MV-4-11 (cell line): Measurements from ENCODE around the gene PRKCE.
A peak's percentile ranks its signal among the peaks of the same experiment; 100 is the strongest.

Experiments used
- DNase-seq: peaks from one replicate; lab custom pipeline; 2025; lab: John Stamatoyannopoulos, UW

PRKCE gene

DNA sequence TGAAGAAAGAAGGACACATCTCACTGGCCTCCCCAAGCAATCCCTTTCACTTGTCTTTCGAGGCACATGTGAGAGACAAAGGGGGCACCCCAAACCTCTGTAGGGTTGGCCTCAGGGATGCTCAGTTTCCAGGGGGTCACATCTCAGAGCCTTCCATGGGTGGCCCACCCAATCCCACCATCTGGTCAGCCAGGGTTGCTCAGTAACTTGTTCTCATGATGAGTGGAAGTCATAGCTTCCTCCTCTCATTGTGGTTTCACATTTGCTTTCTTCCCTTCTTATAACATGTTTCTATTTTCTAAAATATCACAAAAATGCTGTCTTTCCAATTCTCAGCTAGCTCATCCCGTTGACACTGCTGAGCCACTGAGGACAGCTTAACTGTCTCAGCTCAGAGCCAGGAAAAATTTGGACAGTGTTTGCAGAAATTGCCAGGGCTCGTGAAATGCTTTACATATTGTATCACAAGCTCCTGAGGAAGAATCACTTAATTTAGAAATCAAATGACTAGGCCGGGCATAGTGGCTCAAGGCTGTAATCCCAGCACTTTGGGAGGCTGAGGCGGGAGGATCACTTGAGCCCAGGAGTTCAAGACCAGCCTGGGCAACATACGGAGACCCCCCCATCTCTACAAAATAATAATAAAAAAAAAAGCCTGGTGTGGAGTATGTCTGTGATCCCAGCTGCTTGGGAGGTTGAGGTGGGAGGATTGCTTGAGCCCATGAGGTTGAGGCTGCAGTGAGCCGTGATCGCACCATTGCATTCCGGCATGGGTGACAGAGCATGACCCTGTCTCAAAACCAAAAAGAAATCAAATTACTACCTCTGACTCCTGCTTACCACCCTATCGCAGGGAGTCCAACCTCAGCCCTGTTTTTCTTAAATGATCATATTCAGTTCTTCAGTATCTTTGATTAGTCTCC, 129.3 kb downstream of the PRKCE start:
- DNase-seq, result peak; percentile 21

DNA sequence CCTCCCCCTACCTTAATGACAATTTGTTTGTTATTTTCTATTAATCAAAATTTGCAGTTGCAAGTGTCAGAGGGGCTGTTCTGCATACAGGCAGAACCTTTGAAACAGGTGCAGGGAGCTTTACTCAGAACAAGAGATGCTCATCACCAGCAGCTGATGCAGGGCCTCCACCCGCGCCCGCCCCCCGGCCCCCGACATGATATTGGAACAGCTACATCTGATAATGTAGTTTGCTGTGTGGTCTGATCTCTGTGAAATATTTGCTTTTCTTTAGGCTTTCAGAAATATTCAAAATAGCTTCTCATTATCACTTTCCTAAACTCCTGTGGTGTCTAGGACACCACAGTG, 130.0 kb downstream of the PRKCE start:
- DNase-seq, result no peak

DNA sequence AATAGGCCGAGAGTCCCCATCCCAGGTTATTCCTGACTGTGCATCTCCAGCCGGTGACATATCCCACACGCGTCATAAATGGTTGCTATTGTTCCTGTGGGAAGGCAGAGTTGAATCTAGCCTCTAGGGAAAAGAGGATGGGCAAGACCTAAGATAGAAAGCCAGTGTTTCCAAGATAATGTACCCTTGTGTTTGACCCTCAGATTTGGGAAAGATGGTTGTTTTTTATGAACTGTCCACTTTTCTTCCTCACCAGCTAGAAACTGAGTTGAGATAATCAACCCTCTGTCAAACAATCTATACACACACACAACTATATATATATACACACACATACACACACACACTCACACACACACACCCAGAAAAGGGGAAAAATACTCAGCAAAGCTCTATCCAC, 131.0 kb downstream of the PRKCE start:
- no peak for DNase-seq

DNA sequence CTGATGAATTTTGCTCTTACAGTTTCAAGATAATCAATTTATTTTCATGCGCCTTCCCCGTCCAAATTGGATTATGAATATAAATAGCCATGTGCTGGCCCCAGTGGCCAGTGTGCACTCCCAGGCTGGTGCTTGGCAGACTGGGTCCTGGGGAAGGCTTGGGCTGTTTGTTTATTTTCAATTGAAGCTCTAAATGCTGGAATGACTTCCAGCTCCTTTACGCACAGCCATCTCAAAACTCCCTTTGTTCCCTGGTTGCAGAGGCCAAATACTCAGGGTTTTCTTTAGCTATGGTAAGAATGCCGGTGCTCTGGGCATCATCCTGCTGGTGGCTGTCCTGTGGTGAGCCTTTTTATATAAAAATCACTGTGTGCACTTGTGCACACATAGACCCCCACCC, 131.5 kb downstream of the PRKCE start:
- no peak for DNase-seq

GRCh38 chr2:45786030-45786835, 134.8 kb downstream of the PRKCE start:
- DNase-seq, result no peak

GRCh38 chr2:45786836-45787357, 135.4 kb downstream of the PRKCE start:
- no peak for DNase-seq

- DNase-seq, result no peak
These were observed 136.9 kb downstream of the PRKCE start for GRCh38 chr2:45788401-45788800.

- DNase-seq, result no peak
These were observed 137.8 kb downstream of the PRKCE start for GRCh38 chr2:45789317-45789716.

DNA sequence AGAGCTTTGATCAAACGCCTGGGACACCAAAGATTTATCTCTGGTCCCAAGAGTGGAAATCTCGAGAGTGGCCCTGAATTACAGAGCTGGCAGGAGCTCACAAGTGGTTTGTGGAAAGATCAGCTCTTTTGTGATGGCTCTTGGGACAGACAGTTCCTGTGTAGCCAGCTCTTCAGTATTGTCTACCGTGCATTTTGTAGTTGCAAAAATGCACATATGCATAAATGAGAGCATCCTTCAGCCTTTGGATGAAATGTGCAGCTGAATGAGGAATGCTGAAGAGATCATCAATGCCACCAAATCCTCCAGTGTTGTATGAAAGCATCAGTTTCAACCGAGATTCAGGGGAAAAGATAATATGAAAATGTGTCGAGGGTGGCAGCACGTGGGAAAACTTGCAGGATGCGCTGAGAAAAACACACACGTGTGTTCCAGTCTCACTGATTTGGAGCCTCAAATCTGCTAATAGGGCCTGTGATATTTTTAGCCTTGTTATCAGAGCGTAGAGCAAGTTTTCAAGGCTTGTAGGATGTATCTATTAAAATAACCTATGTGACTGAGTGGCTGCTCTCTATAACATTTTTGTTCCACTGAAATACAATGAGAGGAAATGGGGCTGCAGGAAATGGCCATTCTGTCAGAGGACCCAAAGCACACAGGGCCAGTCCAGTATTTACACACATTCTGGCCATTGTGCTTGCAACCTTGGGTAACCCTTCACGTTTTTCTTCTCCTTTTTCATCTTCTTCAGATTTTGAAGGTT, 138.7 kb downstream of the PRKCE start:
- no peak for DNase-seq

- DNase-seq, result no peak
These were observed 142.0 kb downstream of the PRKCE start for GRCh38 chr2:45793305-45793962.

GRCh38 chr2:45794134-45794617, 142.7 kb downstream of the PRKCE start:
- DNase-seq, result no peak

GRCh38 chr2:45796500-45796899, 145.0 kb downstream of the PRKCE start:
- DNase-seq, result no peak

DNA sequence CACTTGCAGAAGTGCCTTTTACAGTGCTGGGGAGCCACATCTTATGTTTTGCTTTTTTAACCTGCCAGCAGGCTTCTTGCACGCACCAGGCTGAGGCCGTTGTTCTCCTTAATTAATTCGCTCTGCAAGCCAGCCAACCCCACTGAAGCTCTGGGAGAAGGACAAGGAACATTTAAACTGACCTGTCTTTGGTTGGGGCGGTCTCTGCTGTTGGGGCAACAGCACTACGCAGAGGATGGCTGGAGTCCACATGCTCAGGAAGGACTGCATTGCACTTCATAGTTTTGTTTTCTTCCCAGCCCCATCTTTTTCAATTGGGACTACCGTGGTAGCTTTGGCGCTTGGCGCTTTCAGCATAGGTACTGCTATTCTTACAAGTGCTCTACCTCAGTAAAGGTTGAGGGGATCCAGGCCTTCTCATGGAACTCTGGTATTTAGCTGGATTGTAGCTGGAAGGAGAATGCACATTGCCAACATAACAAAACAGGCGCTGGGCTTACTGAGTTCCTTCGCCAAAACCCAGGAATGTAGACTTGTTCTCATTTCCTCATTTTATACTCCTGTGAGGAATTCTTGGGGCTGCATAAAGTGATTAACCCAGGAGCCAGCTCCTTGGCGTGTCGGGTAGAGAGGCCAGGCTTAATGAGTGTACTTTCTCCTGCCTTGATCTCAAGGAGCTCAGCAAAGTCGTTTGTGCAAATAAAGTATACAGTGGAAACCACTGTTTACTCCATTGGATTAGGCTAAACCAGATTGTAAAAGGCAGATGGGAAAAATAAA, 146.2 kb downstream of the PRKCE start:
- no peak for DNase-seq

DNA sequence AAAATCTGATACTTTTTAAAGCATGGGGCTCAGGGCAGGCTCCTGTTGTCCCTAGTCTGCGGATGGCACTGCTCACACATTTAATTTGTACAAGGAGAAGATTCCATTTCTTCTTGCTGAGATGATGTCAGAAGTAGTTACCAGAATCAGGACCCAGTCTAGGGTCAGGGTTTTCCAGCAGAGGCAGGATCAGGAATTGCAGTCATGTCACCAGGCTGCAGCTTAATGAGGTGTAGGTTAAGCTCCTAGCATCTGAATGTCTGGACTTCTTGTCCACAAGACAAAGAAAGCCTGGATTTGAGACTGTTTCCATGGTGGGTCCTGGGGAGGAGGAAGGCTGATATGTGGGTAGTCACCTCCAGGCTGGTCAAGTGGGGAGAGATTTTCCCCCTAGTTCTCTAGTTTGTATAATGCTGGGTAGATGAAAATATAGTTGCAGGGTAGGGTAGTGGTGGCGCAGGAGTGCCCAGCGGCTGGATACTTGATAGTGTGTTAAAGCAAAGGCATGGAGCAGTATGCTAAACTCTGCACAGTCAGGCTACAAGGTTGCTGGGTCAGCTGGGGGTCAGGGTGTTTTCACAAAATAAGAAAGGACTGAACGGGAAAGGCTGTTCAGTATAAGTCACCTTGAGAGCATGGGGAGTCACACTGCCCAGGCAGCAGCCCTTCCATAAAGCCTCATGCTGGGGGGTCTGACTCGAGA, 148.4 kb downstream of the PRKCE start:
- DNase-seq, result no peak

GRCh38 chr2:45802499-45803138, 151.1 kb downstream of the PRKCE start:
- DNase-seq, result no peak

GRCh38 chr2:45804987-45805755, 153.7 kb downstream of the PRKCE start:
- DNase-seq, result no peak

DNA sequence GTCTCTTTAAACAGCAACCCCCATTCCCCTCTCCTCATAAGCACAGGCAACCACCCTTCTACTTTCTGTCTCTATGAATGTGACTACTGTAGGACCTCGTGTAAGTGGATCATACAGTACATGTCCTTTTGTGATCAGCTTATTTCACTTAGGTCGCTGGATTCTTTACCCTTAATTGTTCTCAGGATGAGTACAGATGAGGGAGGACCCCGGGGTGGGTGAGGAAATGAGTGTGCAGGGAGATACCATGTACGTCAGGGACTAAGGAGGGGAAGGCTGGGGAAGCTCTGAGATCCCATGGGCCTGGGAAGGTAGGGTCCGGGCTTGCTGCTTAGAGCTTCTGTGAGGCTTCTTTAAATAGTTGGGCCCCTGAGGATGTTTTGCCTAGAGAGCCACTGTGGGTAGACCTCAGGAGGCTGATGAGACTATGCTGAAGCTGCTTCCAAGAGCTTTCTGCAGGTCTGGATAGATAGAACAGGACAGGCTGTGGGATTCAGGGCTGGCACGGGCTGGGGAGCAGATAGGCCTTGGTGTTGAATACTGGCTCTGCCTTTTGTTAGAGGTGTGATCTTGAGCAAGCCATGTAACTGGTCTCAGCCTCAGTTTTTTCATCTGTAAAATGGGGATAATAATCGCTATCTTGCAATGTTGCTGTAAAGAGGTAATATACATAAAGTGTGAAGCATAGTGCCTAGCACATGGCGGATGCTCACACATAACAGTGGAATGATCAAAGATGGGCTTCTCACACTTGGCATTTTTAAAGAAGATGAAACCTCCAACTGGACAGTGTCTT, 155.3 kb downstream of the PRKCE start:
- DNase-seq, result no peak

DNA sequence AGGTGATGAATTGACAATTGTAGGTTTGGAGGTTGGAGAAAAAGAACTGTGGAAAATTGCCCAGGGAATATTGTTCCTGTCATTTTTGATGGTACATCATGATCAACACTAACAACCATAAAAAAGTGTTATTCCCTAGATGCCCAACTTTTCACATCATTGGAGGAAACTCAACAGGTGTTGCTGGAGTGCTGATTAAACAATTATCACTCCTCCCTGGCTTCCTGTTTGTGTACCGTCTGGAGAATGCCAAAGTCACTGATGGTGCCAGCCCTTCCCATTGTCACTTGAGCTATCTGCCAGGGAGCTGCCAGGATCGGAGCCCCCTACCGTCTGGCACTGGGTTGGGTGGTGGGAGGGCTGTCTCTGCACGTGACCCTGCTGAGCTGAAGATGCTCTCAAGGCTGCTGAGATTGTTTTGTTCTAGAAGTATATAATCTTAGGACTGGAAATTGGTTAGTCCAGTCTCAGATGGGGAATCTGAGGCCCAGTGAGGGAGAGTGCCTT, 156.9 kb downstream of the PRKCE start:
- no peak for DNase-seq
